NCI-H2171 treated with DMSO at 0.1 percent for 48 hours (cell line): Measurements from ENCODE around the gene ZNF148.

Experiments used
- DNase-seq: peaks from one replicate; lab custom pipeline; 2025; lab: John Stamatoyannopoulos, UW

Gene ZNF148

GRCh38 chr3:125191256-125191655 lies 183.9 kb downstream of the ZNF148 start:
- DNase-seq: no peak

DNA sequence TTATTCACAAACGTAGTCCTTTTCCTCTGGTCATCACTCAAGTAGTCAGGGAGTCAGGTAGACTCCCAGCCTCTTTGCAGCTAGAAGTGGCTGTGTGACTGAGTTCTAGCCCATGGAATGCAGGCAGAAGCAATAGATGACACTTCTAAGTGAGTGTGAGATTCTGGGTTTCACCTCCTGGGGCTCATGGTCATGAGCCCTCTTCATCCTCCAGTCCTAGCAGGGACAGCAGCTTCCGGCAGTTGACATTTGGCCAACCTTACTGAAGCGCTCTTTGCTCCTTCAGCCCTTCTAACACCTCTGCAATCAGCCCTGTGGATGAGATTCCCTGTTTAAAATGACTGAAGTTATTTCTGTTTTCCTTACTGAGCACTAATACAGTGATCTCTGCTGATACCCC lies 184.3 kb downstream of the ZNF148 start:
- DNase-seq: no peak

- DNase-seq: no peak
Measured at GRCh38 chr3:125189378-125190165, 185.6 kb downstream of the ZNF148 start.

- DNase-seq: no peak
Measured at GRCh38 chr3:125188955-125189354, 186.2 kb downstream of the ZNF148 start.

DNA sequence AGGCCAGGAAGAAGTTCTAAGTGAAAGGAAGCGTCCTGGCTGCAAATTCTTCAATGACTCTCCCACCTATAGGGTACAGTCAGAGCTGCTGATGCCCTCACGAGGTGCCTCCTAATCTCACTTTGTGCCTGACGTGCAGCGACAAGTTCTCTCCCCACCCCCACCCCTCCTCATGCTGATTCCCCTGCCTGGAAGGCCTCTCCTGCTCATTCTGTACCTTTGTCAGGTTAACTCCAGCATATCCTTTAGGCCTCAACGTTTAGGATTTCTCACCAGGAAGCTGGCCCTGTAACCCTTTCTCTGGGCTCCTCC lies 187.6 kb downstream of the ZNF148 start:
- no peak for DNase-seq

- DNase-seq: peak; percentile 39
Measured at GRCh38 chr3:125186800-125187598, 188.1 kb downstream of the ZNF148 start.

DNA sequence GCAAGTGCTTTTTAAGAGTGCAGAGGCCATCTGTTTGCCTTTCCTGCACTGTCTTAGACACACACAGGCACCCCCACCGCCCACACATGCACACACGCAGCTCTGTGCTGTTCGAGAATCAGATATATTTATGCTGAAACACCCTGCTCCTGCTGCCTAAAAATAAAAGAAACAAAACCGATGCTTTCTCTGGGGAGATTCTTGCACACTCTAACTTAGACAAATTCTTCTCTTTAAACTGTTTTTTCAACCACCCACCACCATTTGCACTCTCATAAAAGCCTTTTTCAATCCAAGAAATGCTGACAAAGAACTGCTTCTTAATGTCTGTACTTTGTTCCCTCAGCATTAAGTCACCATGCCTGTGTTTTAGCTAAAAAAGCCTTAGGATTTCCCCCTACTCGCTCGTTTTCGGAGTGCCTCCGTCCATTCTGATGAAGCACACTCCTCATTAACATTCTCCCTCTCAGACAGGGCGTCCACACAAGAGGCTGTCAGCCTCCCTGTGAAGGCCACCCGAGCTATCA lies 188.8 kb downstream of the ZNF148 start:
- DNase-seq: peak; percentile 25

- DNase-seq: no peak
Measured at GRCh38 chr3:125185805-125186204, 189.3 kb downstream of the ZNF148 start.

DNA sequence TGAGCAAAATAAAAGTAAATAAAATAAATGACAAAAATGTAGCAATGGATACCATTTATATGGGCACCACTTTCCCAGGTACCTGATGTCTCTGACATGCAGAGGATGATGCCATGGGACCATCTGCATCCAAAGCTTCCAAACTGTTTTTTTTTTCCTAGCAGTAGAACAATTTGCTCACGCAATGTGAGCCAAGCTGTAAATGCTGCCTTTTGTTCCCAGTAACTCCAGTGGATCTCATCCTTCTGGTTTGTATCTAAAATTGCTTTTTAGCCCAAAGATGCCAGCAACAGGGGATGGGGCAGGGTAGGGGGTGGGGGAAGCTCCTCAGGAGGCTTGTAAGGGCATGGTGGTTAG lies 195.3 kb downstream of the ZNF148 start:
- no peak for DNase-seq

- DNase-seq: no peak
Measured at GRCh38 chr3:125179143-125179883, 195.8 kb downstream of the ZNF148 start.

- no peak for DNase-seq
Measured at GRCh38 chr3:125177746-125178145, 197.4 kb downstream of the ZNF148 start.
